CD14-positive monocyte (primary cell): ENCODE measurements around the gene LRPPRC. TPM values are rescaled to one million over a fixed set of nuclear protein-coding genes. Genes with fewer than 3 reads are reported as not detected.

Experiments used
- DNase-seq, 3 donors: peaks; one replicate each; pipeline ENCODE4 v3.0.0-alpha.2; 2011 to 2022
- H2AFZ ChIP-seq: 2 replicates; pipeline ENCODE4 v1.6.0; 2012; ENCODE audit warnings: mild to moderate bottlenecking, low read depth, low read length, inconsistent platforms; ENCODE audit not compliant: insufficient read depth, poor library complexity, severe bottlenecking
- H3K27ac ChIP-seq, 2 donors: 1 replicate in 1 of 2; 2 replicates in 1 of 2; pipeline ENCODE4 v1.5.1; 2012 to 2013; ENCODE audit warnings: low read length in 2 of 2, control low read depth in 1 of 2, inconsistent platforms in 1 of 2, low read depth in 1 of 2, mild to moderate bottlenecking in 1 of 2
- H3K27me3 ChIP-seq, 2 donors: one replicate each; pipeline versions ENCODE4 v1.6.0 to v1.6.1; 2011 to 2013; ENCODE audit warnings: low read length in 2 of 2; ENCODE audit not compliant: control insufficient read depth in 2 of 2, insufficient read depth in 2 of 2
- H3K36me3 ChIP-seq, 2 donors: replicated peaks in 1 of 2; 1 replicate in 1 of 2; 2 replicates in 1 of 2; pipeline versions ENCODE4 v1.5.1 to v1.6.1; 2012 to 2013; ENCODE audit warnings: low read length in 2 of 2, control low read depth in 1 of 2, inconsistent platforms in 1 of 2, mild to moderate bottlenecking in 1 of 2; ENCODE audit not compliant: insufficient read depth in 2 of 2, control insufficient read depth in 1 of 2
- H3K4me1 ChIP-seq, 2 donors: 1 replicate in 1 of 2; 2 replicates in 1 of 2; pipeline versions ENCODE4 v1.5.1 to v1.6.1; 2012 to 2013; ENCODE audit warnings: low read length in 2 of 2, control low read depth in 1 of 2, inconsistent platforms in 1 of 2, mild to moderate bottlenecking in 1 of 2, moderate library complexity in 1 of 2; ENCODE audit not compliant: insufficient read depth in 2 of 2, control insufficient read depth in 1 of 2
- H3K4me2 ChIP-seq: replicated peaks from 2 replicates; pipeline ENCODE3; 2012; ENCODE audit warnings: low read length, moderate library complexity, mild to moderate bottlenecking; ENCODE audit not compliant: poor library complexity, severe bottlenecking; ENCODE audit errors: extremely low read depth
- H3K4me3 ChIP-seq, 3 experiments: fragments of 200-600 bp in 1 of 3; sonication (generic) in 1 of 3; replicated peaks in 1 of 3; 1 replicate in 2 of 3; 2 replicates in 1 of 3; pipeline ENCODE4 v1.5.1; 2011 to 2013; ENCODE audit warnings: low read length in 3 of 3, mild to moderate bottlenecking in 3 of 3, control low read depth in 2 of 3, low read depth in 2 of 3, inconsistent platforms in 1 of 3, moderate library complexity in 1 of 3
- H3K79me2 ChIP-seq: 2 replicates; pipeline ENCODE4 v1.6.0; 2012; ENCODE audit warnings: mild to moderate bottlenecking, control low read depth, inconsistent platforms, low read length, moderate library complexity; ENCODE audit not compliant: insufficient read depth
- H3K9ac ChIP-seq: 2 replicates; pipeline ENCODE4 v1.6.0; 2017; ENCODE audit warnings: low read length, mild to moderate bottlenecking; ENCODE audit not compliant: insufficient read depth, poor library complexity, severe bottlenecking
- H3K9me3 ChIP-seq, 2 donors: replicated peaks in 1 of 2; 1 replicate in 1 of 2; 2 replicates in 1 of 2; pipeline versions ENCODE4 v1.5.1 to v1.6.1; 2012 to 2013; ENCODE audit warnings: low read length in 2 of 2, control low read depth in 1 of 2; ENCODE audit not compliant: control insufficient read depth in 1 of 2, insufficient read depth in 1 of 2
- H4K20me1 ChIP-seq: 2 replicates; pipeline ENCODE4 v1.6.0; 2012; ENCODE audit warnings: mild to moderate bottlenecking, low read length, control low read depth, moderate library complexity; ENCODE audit not compliant: insufficient read depth
- H3K27ac Mint-ChIP-seq, 7 donors: one replicate each; pipeline ENCODE4 v1.8.0; 2020; ENCODE audit warnings: mild to moderate bottlenecking in 7 of 7, mixed read lengths in 7 of 7, moderate library complexity in 6 of 7, inconsistent platforms in 2 of 7
- H3K27me3 Mint-ChIP-seq, 3 donors: one replicate each; pipeline ENCODE4 v1.8.0; 2021 to 2022; ENCODE audit warnings: low read depth in 3 of 3, mild to moderate bottlenecking in 3 of 3, mixed read lengths in 3 of 3, moderate library complexity in 3 of 3, inconsistent platforms in 1 of 3
- H3K36me3 Mint-ChIP-seq, 2 donors: one replicate each; pipeline ENCODE4 v1.8.0; 2020; ENCODE audit warnings: mixed read lengths in 2 of 2, inconsistent platforms in 1 of 2, mild to moderate bottlenecking in 1 of 2
- H3K4me1 Mint-ChIP-seq: one replicate; pipeline ENCODE4 v1.8.0; 2020; ENCODE audit warnings: mild to moderate bottlenecking, mixed read lengths
- H3K4me3 Mint-ChIP-seq, 2 donors: one replicate each; pipeline ENCODE4 v1.8.0; 2020; ENCODE audit warnings: mild to moderate bottlenecking in 2 of 2, mixed read lengths in 2 of 2, moderate library complexity in 1 of 2
- H3K9me3 Mint-ChIP-seq, 7 donors: one replicate each; pipeline ENCODE4 v1.8.0; 2020 to 2022; ENCODE audit warnings: mixed read lengths in 7 of 7, mild to moderate bottlenecking in 6 of 7, moderate library complexity in 6 of 7, inconsistent platforms in 2 of 7
- CTCF ChIP-seq: fragments of 200-600 bp; IDR thresholded peaks from one replicate; pipeline ENCODE4 v1.8.0; 2022; ENCODE audit warnings: antibody characterized with exemption, mild to moderate bottlenecking
- WGBS: methylation state at CpG from one replicate; pipeline ENCODE4 v1.1.5; 2013; ENCODE audit warnings: missing lambda C conversion rate; ENCODE audit not compliant: insufficient coverage; 5-methylcytosine and 5-hydroxymethylcytosine counted together
- intact Hi-C, 2 donors: fragments of 100-400 bp; cut with micrococcal nuclease; formaldehyde crosslinking; loops; one replicate each; pipeline versions ENCODE4 v1.15.0 to v1.15.1; 2023
- polyA plus RNA-seq, 3 donors: library from polyadenylated mRNA; depleted of rRNA in 1 of 3; unstranded in 2 of 3; stranded (reverse) in 1 of 3; fragments of 300-500 nt in 2 of 3; fragments of >200 nt in 1 of 3; fragmentation: Illumina TruSeq in 2 of 3; gene quantifications; 1 replicate in 2 of 3; 2 replicates in 1 of 3; pipeline ENCODE4 v1.2.3, GENCODE V29; 2012 to 2021

Gene LRPPRC
- polyA plus RNA-seq, 3 donors: 15.5 to 25.0 (median 24.8) TPM

DNA sequence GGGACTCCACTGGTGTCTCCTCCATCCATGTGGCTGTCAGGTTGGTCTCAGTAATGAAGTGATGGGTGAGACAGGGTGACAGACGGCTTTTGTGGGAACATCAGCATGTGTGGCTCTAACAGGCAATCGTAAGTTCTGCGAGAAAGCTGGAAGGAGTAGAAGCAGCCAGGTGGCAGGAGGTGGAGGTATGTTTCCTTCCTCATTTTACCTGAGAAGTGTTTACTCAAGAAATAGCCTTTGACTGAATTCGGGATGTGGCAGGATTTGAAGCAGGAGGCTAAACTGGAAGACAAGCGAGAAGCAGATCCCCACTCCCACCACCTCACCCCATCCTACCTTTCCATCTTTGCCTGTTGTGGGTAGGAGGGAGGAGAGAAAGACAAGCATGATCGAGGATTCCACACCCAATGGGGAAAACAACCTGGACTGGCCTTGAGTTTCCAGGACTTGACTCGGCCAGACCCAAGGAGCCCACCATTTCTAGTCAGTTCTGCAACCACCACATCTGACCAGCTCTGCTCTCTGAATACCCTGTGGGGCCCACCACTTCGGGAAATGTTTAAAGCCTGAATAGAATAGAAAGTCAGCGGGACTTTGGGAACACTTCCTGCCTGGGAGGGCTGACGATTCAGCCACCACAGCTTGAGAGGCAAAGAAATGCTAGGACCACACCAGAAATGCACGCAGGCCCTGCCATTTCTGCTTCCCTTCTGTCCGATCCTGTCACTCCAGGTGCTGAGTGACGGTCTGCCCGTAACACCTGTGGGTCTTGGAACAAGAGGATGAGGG lies 155.8 kb downstream of the LRPPRC start:
- no peak overlapping the region for H3K4me3 Mint-ChIP-seq
- H3K27me3 ChIP-seq: no peaks in the 10 kb centered on the region
- H3K4me1 Mint-ChIP-seq: no peaks in the 10 kb centered on the region
- H3K27ac Mint-ChIP-seq: no peak overlapping the region
- H3K9me3 ChIP-seq: no peaks in the 10 kb centered on the region
- H3K27ac ChIP-seq: no peak overlapping the region
- H3K79me2 ChIP-seq: no peaks in the 10 kb centered on the region
- H3K36me3 ChIP-seq: no peaks in the 10 kb centered on the region
- peaks cover 0 to 2% (median 0%) of the 10 kb centered on the region in 7 donors for H3K9me3 Mint-ChIP-seq
- H3K36me3 Mint-ChIP-seq: no peaks in the 10 kb centered on the region
- 77% methylated on average over 6 of the region's 14 CpGs for WGBS
- no peak overlapping the region for H2AFZ ChIP-seq
- no peak for DNase-seq
- H3K4me1 ChIP-seq: no peaks in the 10 kb centered on the region
- no peak overlapping the region for H3K4me2 ChIP-seq
- H3K4me3 ChIP-seq: no peak overlapping the region
- no peak overlapping the region for H3K9ac ChIP-seq
- intact Hi-C loops: no loop called here
- TF ChIP-seq CTCF: no peak
- no peaks in the 10 kb centered on the region for H4K20me1 ChIP-seq
- H3K27me3 Mint-ChIP-seq: peaks cover 0 to 1% (median 0%) of the 10 kb centered on the region in 3 donors

GRCh38 chr2:43838560-43839267 lies 157.1 kb downstream of the LRPPRC start, which contains the start of the genes ABCG5 and ABCG8:
Gene ABCG5 (minus strand): TSS chr2:43838839. CDS start chr2:43838679, 160 bp downstream.
Gene ABCG8 (plus strand): TSS chr2:43838971. CDS start chr2:43839054, 83 bp downstream.
- Histone ChIP-seq H3K4me1 (no peaks in the 10 kb centered on the region), H3K79me2 (no peaks in the 10 kb centered on the region), H3K9me3 (no peaks in the 10 kb centered on the region), H3K27me3 (no peaks in the 10 kb centered on the region), H3K27ac (no peak within 1 kb of the TSS), H3K4me2 (no peak within 1 kb of the TSS), H3K9ac (no peak within 1 kb of the TSS), H3K36me3 (no peaks in the 10 kb centered on the region), H3K4me3 (no peak within 1 kb of the TSS), H2AFZ (no peak within 1 kb of the TSS), H4K20me1 (no peaks in the 10 kb centered on the region)
- Mint-ChIP-seq H3K4me1 (no peaks in the 10 kb centered on the region), H3K27ac (no peak within 1 kb of the TSS), H3K4me3 (no peak within 1 kb of the TSS), H3K36me3 (no peaks in the 10 kb centered on the region), H3K27me3 (peaks cover 0 to 1% (median 0%) of the 10 kb centered on the region in 3 donors), H3K9me3 (peaks cover 0 to 2% (median 0%) of the 10 kb centered on the region in 7 donors)
- 92% methylated on average over 16 of the region's 20 CpGs for WGBS
- TF ChIP-seq CTCF: no peak
- no peak for DNase-seq
- intact Hi-C loops: no loop called here
